OCI-M1 (cell line): ENCODE data around the gene ESPNL.

ENCODE experiments used
- DNase-seq: peaks from one replicate; lab custom pipeline; 2025; lab: John Stamatoyannopoulos, UW

Gene ESPNL

DNA sequence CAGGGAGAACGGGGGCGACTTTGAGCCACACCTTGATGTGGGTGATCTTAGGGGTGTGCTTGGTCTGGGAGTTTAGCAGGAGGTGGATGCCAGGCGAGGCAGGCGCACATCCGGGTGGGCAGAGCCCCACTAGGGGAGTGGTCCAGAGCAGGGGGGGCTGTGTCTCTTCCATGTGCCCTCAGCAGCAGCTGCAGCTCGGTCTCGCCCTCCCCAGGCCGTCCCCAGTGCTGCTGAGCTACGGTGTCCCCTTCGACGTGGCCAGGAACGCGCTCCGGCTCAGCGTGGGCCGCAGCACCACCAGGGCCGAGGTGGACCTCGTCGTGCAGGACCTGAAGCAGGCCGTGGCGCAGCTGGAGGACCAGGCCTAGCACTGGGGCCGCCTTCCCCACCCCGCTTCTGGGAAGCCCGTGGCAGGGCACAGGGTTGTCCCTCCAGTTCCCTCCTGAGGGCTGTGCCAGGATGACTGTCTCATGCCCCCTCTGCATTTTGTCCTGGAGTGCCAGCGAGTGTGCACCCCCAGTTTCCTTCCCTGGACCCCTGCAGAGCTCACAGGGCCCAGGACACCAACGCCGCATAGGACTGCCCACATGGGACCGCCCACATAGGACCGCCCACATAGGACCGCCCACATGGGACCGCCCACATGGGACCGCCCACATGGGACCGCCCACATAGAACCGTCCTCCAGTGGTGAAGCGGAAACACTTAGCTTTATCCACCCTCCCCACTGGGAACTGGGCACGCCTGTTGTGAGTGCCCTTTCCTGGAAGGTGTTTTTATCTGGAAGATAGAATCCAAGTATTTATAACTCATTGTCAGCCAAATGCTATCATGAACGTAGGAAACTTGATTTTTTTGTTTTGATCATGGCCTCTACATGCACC lies 1.9 kb upstream of the ESPNL start:
- DNase-seq = peak; percentile 90

DNA sequence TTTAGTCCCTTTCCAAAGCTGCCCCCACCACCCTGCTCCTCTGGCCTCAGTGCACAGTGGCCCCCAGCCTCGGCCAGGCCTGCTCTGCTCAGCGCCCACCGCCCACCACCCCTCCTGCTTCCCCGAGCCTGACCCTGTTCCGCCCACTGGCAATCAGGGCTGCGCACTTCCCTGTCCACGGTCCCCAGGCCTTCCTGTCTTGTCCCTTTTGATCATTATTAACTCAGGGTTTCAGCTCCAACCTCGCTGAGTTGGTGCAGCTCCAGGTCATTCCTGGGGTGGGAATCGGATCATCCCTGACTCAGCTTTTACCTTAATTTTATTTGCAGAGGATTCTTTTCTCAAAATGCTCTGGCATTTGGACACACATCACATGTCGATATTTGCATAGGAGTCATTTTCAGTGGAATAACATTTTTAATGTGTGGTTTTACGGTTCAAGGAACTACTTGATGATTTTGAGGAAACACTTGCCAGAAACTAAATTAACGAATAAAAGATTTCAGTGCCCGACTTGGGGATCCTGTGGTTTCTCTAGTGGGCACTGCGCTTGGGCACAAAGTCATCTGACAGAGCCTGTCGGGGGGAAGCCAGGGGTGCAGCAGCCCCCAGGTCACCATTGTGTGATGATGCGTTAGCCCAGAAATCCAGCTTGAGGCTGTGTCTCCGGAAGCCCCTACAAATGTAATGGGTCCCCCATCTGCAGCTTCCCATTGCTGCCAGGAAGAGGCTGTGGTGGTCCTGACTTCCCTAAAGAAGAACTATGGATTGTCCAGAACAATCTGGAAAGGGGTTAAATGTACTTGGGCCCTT lies 1.0 kb upstream of the ESPNL start:
- no peak for DNase-seq

DNA sequence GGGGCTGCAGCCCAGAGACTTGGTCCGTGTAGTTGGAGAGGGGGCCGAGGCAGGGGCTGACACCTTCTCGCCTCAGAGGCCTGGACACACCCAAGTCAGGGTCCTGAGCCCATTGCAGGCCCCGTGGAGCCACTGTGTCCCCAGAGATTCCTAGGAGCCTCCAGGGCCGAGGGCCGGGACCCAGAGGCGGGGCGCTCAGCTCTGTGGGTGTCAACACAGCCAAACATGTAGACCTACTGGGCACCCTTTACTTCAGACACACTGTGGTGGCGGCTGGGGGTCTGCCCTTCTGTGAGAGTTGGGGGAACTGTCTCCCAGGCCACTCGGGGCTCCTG lies 459 bp upstream of the ESPNL start:
- DNase-seq = no peak

DNA sequence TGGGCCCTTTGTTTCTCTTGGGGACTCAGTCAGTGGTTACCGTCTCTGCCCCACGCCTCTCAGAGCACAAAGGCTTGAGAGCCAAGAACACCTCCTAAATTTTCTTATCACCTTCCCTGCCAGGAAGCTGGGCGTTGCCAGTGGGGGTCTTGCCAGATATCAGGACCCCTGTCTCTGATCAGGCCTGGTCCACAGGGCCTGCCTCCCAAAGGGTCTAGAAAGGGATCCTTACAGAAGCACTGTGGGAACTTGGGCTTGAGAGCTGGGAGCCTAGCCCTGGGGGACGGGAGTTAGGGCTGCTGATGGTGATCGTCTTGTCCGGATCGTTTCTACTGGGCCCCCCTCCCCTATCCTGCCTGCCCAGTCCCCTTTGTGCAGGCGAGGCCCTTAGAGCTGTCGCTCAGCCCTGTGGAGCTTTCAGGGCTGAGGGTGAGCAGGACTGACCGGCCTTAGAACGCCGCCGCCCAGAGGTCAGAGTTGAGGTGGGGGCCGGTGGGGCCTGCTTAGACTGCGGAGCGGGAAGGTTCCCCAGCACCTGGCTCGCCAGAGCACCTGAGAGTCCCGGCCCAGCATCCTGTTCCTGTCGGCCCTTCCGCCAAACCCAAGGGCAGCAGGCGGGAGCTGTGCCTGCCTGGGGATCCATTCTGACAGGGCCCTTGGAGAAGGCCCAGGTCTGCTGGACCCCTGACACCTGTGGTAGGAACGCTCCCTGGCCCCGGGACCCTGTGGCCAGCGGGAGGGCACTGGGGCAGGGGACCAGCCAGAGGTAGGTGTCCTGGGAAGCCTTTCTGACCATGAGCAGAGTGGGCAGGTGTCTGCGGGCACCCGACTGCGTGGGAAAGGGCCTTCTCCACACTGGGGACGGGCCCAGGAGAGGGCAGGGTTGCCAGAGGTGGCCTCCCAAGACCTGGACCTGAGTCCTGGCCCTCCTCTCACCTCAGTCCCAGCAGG lies 956 bp downstream of the ESPNL start:
- DNase-seq = no peak

DNA sequence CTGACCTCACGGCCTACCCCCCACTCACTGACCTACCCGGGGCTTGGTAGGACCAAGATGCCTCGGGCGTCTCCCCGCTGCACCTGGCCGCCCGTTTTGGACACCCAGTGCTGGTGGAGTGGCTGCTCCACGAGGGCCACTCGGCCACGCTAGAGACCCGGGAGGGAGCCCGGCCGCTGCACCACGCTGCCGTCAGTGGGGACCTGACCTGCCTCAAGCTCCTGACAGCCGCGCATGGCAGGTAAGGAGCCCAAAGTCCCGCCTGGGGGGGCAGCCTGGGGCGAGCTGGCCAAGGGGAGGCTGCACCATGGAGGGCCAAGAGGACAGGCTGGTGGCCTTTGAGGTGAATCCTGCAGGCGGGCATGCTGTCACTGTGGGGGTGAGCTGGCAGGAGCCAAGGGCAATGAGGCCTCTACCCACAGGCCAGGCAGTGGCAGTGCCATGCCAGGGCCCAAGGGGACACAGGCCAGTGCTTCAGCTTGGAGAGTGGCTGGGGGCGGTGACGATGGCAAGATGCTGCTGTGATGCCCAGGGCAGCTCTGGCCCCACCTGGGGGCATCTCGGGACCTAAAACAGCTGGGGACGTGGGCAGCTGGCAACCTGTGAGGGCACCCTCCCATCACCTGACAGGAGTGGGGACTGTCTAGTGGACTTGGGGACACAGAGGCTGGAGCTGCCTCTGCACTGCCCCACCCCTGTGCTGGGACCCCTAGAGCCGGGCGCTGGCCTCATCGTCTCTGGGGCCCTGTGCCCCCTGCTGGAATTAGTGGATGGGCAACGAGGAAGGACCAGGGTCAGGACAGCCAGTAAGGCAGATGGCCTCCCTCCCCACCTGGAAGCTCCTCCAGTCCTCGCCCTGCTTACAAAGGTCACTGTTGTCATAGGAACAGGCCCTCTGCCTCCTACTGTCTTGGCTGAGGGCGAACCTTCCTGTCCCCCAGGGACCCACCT lies 2.0 kb downstream of the ESPNL start:
- DNase-seq = no peak

DNA sequence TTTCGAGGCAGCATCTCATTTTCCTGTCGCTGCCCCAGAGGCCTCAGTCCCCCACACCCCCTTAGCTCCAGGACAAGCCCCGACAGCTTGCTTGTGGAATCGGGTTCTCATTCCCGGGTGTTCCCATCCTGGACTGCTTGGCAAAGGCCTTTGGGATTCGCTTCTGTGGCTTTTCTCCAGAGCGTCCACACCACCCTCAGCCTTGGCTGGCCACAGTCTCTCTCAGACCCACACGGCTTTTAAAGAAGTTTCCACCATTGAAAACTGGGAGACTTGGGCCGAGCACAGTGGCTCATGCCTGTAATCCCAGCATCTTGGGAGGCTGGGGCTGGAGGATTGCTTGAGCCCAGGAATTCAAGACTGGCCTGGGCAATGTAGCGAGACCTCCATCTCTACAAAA lies 2.7 kb downstream of the ESPNL start:
- DNase-seq = no peak

DNA sequence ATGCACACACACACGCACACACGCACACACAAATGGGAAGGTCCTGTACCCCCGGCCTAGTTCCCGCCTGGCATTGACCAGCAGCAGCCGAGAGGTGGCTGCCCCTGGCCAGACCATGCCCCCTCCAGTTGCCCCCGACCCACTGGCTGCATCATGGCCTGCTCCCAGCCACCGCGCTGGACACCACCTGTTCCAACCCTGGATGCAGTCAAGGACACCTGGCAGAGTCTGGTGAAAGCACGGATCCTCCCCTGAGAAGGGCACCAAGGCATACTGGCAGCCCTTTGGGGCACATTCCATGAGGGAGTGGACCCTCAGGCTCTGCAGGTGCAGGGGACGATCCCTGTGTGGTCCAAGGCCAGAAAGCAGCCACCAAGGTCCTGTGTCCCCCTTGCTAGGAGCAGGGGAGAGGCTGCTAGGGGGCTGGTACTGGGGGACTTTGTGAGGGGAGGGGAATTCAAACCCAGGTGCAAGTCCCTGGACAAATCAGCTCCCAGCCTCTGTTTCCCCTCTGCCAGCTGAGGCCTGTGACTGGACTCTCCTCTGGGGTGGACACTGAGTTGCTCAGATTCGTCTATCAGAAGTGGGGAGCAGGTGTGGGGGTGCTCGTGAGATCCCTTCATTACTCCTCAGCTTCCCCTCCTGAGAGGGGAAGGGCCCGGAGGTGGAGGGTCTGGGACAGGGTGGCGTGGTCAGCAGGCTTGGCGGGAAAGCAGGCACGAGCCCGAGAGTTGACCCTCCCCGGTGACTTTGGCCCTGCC lies 3.5 kb downstream of the ESPNL start:
- no peak for DNase-seq

DNA sequence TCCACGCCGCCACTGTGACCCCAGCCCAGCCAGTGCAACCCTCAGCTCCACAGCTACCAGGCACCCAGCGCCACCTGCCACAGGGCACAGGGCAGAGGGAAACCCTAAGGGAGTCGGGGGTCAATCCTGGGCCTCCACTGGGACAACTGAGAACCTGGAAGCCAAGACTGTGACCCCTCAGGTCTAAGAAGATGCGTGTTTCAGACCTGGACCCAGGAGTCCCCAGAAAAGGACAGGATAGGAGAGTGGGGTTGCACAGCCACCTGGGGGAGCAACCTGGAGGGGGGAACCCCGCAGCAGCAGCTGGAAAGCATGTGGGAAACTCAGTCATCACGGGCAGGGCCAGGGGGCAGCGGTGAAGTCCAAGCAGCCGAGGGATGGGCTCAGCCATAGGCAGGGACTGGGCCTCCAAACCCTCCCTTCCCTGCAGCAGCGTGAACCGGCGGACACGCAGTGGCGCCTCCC lies 4.1 kb downstream of the ESPNL start:
- no peak for DNase-seq

DNA sequence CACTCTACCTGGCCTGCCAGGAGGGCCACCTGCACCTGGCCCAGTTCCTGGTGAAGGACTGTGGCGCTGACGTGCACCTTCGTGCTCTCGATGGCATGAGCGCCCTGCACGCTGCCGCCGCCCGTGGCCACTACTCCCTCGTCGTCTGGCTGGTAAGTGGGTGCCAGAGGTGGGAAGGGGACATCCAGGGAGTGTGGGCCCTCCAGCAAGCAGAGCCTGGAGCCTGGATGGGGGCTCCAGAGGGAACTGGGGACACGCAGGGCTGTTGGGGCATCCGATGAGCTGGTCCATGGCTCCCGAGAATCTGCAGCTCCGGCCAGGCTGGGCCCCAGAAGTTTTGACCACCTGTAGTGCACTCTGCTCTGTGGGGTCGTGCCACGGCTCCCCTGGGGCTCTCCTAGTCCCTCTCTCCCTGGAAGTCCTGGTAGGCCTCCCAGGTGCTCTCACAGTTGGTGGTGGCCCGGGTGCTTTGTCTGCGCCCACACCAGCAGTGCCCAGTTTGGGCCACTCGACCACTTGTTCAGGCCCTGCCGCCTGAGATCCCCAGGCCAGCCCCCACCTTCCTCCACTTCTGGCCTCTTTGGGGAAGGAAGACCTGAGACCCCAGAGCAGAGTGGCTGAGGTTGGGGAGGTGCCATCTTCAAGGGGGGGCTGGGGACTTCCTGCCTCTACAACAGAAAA lies 4.7 kb downstream of the ESPNL start:
- DNase-seq = no peak

DNA sequence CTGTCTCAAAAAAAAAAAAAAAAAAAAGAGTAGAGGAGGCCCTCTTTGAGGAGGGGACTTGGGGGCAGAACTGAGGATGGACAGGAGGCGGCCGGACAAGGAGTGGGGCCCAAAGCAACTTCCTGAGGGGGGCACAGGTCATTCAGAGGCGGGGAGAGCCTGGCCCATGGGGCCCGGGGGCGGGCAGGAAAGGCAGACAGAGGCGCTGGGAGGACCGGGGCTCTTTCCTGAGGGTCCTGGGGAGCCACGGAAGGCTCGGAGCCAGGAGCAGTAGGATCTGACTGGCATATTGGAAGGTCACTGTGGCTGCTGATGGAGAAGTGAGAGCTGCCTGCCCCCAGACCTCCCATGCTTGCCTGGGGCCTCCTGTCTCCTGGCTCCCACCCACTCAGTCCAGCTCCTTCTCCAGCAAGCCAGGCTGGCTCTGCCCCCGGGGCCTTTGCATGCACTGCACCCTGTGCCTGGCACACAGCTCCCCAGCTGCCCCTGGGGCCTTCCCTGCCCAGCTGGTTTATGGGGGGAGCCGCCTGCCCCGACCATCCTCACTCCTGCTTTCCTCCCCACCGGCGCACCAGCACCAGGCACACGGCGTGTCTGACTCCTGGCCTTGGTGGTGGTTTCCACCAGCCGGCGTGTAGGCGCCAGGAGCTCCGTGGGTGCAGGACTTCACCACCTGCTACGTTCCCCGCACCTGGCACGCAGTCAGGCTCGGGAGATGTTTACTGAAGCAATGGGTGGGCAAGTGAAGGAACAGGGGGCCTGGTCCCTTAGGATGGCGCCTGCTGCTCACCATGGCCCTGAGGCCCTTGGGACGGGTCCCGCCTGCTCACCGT lies 5.6 kb downstream of the ESPNL start:
- no peak for DNase-seq

DNA sequence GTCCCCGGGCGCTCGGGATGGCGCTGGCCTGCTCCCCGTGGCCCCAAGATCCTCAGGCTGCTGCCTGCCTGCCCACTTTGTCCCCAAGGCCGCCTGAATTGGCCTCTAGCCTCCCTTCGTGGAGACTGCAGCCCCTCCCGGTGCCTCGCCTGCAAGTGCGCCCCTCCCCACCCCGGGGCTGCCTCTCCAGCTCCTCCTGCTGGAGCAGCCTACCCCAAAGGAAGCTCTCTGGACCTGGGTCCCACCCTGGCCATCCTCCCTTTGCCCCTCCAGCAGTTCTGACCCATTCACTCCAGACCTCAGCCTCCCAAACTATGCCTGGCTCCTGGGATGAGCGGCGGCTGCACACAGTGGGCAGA lies 6.2 kb downstream of the ESPNL start:
- no peak for DNase-seq

DNA sequence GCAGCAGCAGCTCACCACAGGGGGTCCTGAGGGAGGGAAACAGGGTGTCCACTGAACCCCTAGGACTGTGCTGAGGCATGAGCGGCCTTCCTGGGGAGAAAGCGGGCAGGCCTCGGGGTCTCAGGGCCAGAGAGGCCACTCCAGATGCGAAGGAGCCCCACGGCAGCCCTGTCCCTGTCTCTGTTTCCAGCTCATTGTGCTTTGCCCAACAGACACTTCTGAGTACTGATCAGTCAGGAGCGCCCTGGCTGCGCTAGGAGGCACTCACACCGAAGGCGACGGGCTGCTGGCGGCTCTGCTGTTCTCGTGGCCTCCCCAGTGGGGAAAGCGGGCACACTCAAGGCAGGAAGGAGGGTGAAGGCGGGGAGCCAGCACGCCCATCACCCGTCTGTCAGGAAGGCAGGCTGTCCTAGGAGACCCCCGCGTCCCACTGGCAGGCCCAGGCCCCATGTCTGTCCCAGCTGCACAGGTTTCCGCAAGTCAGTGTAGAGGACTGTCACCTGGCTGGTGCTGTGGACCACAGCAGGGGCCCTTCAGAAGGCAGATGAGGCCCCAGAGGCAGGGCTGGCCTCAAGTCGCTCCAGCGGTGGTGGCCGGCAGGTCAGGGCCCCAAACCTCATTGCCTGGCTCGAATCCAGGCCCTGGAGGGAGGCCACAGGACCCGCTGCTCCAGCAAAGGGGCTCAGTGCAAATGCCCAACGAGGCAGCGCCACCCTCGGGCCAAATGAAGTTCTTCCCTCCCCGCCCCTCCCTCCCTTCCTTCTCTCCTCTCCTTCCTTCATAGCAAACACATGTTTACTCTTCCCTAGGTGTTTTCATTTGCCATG lies 6.8 kb downstream of the ESPNL start:
- DNase-seq = peak; percentile 69

DNA sequence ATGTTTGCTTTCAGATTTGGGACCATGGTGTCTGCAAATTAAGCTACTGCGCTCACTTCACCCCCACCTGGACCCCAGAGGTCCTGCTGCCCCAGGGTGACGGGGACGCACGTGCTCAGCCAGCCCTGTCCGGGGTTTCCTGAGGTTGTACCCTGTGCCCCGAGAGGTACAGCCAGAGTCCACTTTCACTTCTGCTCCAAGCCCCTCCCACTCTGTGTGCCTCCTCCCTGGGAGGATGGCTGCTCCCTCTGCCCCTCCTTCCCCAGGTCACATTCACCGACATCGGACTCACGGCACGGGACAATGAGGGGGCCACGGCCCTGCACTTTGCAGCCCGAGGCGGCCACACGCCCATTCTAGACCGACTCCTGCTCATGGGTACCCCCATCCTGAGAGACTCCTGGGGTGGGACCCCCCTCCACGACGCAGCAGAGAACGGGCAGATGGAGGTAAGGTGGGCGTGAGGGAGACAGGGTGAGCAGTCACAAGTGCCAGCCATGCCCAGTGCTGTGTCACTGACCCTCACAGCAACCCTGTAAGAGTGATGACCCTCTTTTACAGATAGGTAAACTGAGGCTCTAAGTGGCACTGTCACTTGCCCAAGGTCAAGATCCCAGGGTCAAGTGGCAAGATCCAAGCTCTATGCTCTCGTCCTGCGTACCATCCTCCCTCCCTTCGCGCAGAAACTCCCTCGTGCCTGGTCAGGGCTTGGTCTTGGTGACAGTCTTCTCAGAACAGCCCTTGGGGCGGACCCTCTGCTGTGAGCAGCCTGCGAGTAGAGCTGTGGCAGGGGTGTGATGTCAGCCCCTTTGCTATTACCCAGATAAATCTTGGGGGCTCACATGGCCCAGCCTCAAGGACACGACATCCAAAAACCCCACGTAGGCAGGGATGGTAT lies 7.6 kb downstream of the ESPNL start:
- no peak for DNase-seq

DNA sequence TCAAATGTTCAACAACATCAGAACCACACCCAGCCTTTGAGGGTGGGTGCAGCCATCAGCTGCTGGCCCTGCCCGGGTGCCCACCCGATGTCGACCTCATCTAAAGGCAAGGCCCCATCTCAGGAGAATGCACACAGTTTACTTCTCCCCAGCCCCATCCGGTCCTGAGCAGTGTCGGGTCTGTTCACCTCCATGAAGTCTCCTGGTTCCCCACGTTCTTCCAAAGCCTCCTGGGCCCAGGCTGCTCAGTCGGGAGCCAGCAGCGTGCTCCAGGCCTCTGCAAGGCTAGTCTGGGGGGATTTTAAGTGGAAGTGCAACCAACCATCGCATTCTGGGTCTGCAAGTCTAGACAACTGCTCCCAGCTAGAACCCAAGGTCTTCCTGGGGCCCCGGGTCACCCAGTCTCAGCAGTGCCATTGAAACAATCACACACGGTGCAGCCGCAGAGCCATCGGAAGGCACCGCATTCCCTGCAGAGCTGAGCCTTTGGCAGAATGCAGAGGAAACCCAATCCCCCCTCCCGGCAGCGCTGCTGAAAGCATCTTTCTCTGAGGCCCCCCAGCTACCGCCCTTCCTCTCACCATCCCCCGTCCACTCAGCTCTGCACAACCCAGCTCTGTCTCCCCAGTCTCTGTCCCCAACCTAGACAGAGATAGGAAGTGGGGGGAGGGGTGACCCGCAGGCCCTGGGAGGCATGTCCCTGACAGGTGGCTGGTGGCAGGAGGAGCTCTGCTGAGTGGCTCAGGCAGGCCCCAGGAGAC lies 8.5 kb downstream of the ESPNL start:
- DNase-seq = no peak

DNA sequence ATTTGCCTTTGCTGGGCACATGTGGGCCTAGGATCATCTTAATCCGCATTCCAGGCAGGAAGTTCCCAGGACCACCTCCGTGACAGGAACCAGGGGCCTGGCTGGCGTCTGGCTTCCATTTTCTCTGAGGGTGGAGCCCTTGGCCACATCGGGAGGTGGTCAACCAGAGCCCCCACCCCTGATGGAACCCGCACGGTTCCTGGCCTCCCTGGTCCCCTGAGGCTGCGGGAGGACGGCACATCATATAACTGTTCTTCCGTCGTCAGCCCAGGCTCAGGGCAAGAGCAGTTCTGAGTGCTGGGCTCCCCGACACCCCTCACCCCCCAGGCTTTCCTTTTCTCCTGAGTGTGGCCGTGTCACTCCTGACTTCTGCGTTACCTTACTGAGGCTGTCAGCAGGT lies 13.5 kb downstream of the ESPNL start:
- DNase-seq = no peak

DNA sequence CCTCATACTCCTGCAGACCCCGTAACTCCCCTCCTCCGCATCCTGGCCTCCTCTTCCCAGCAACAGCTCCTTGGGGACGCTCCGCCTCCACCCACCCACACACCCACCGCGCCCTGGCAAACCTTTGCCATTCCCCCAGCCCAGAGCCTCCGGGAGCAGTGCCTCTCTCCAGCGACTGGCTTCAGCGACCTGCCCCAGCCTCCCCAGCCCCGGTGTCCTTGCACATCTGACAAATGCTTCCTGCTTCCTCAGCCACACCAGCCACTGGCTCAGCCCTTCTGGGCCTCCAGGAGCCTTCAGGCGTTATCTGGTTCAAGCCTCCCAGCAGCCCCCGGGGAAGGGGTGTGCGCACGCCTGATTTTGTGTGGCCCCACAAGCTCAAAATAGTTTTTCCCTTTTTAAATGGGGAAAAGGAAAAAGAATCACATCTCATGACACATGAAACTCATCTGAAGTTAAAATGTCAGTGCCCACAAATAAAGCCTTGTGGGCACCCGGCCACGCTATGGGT lies 14.2 kb downstream of the ESPNL start:
- DNase-seq = no peak
